H1 (cell line): Measurements from ENCODE around the gene TMEM200B. TPM values are rescaled to one million over a fixed set of nuclear protein-coding genes. Genes with fewer than 3 reads are reported as not detected.

Experiments used
- CHD7 ChIP-seq: fragments of 300-600 bp; sonication (generic); IDR thresholded peaks from 2 replicates; pipeline ENCODE4 v1.7.1; 2012; ENCODE audit warnings: low read length, moderate library complexity, mild to moderate bottlenecking, inconsistent platforms; ENCODE audit not compliant: insufficient replicate concordance
- JUND ChIP-seq: IDR thresholded peaks from 2 replicates; pipeline ENCODE4 v1.6.1; 2011; ENCODE audit warnings: mild to moderate bottlenecking, improper control_type of control experiment, low read length
- PHF8 ChIP-seq: fragments of 200-600 bp; sonication (generic); conservative IDR thresholded peaks from 2 replicates; pipeline ENCODE4 v1.7.1; 2012; ENCODE audit warnings: low read depth, mild to moderate bottlenecking, inconsistent platforms, low read length, moderate library complexity
- polyA plus RNA-seq, 7 experiments: library from polyadenylated mRNA; depleted of rRNA in 3 of 7; stranded (reverse) in 5 of 7; unstranded in 2 of 7; fragments of >200 nt in 5 of 7; fragments of 200-250 nt in 2 of 7; gene quantifications; 1 replicate in 5 of 7; 2 replicates in 1 of 7; 4 replicates in 1 of 7; pipeline versions ENCODE4 v1.2.1 to v1.2.3, GENCODE V29; 2011 to 2013; ENCODE audit warnings: missing spikeins in 2 of 7, mixed read lengths in 2 of 7
- total RNA-seq: library from RNA; stranded (reverse); fragmentation: NEBNext Ultra II Directional; extraction: Animal tissue kit (Norgen Biotek cat#: 25700); gene quantifications from 2 replicates; pipeline ENCODE4 v1.2.1, GENCODE V29; 2021
- TF ChIP-seq, protein P1 (sequence below): IDR thresholded peaks from 2 replicates; pipeline ENCODE4 v1.6.1; 2012; ENCODE audit warnings: low read length, inconsistent platforms

Gene TMEM200B
- total and polyA plus RNA-seq, 2 of the 8 experiments (the other 6 are each of a cell fraction or from before 2014, with no cell fraction given), result 4.9 to 11.0 TPM

DNA sequence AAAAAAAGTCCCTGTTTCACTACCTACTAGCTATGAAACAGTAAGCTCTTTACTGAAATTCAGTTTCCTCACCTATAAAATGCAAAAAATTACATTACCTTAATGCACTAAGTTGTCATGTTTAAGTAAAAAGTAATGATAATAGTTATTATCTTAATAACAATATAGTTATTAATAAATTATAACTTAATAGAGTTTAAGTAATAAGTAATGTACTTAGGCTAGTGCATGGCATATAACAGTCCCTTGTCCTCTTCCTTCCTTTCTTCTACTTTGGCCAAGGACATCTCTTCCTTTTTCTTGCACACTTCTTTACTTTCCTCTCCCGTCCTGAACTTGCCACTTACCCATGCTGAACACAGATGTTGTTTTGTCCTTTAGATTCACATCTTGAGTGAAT is 9.0 kb downstream of the TMEM200B start (continued):
- no peak for TF ChIP-seq PHF8
- no peak for TF ChIP-seq JUND
- TF ChIP-seq, protein P1, sequence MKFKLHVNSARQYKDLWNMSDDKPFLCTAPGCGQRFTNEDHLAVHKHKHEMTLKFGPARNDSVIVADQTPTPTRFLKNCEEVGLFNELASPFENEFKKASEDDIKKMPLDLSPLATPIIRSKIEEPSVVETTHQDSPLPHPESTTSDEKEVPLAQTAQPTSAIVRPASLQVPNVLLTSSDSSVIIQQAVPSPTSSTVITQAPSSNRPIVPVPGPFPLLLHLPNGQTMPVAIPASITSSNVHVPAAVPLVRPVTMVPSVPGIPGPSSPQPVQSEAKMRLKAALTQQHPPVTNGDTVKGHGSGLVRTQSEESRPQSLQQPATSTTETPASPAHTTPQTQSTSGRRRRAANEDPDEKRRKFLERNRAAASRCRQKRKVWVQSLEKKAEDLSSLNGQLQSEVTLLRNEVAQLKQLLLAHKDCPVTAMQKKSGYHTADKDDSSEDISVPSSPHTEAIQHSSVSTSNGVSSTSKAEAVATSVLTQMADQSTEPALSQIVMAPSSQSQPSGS, result no peak
- no peak for TF ChIP-seq CHD7
